ENCODE results near the gene CENPC.

Gene CENPC

GRCh38 chr4:67581913-67582312 is 36.6 kb upstream of the CENPC start:
- TF ChIP-seq CTCF (conservative IDR thresholded peaks at IDR 0.05; ENCODE audit: low read depth, low read length), result no peak
- Histone ChIP-seq H2AFZ (ENCODE audit: low read depth) (no peak overlapping the region), H3K4me1 (ENCODE audit: low read depth, poor library complexity, severe bottlenecking) (peaks cover 10% of the 10 kb centered on the region), H3K4me3 (IDR thresholded peaks at IDR 0.05; ENCODE audit: insufficient read depth, low read depth, low read length) (no peak overlapping the region), H3K79me2 (ENCODE audit: insufficient read depth, low read depth) (no peaks in the 10 kb centered on the region), H3K9ac (no peak overlapping the region), H3K36me3 (ENCODE audit: insufficient read depth) (no peaks in the 10 kb centered on the region), H4K20me1 (ENCODE audit: insufficient read depth) (no peaks in the 10 kb centered on the region), H3K27me3 (ENCODE audit: insufficient read depth, low read depth) (no peaks in the 10 kb centered on the region), H3K27ac (no peak overlapping the region), H3K4me2 (no peak overlapping the region)

- Histone ChIP-seq H3K4me2 (no peak overlapping the region), H3K4me3 (IDR thresholded peaks at IDR 0.05; ENCODE audit: insufficient read depth, low read depth, low read length) (no peak overlapping the region), H3K27ac (no peak overlapping the region), H3K9ac (no peak overlapping the region), H3K4me1 (ENCODE audit: low read depth, poor library complexity, severe bottlenecking) (peaks cover 10% of the 10 kb centered on the region), H4K20me1 (ENCODE audit: insufficient read depth) (no peaks in the 10 kb centered on the region), H2AFZ (ENCODE audit: low read depth) (no peak overlapping the region), H3K27me3 (ENCODE audit: insufficient read depth, low read depth) (no peaks in the 10 kb centered on the region), H3K36me3 (ENCODE audit: insufficient read depth) (no peaks in the 10 kb centered on the region), H3K79me2 (ENCODE audit: insufficient read depth, low read depth) (no peaks in the 10 kb centered on the region)
- no peak for TF ChIP-seq CTCF (conservative IDR thresholded peaks at IDR 0.05; ENCODE audit: low read depth, low read length)
Measured at GRCh38 chr4:67581208-67581857, 36.0 kb upstream of the CENPC start.

- no peaks in the 10 kb centered on the region for H3K79me2 ChIP-seq (ENCODE audit: insufficient read depth, low read depth)
- no peaks in the 10 kb centered on the region for H4K20me1 ChIP-seq (ENCODE audit: insufficient read depth)
- TF ChIP-seq CTCF (conservative IDR thresholded peaks at IDR 0.05; ENCODE audit: low read depth, low read length), result no peak
- no peak overlapping the region for H2AFZ ChIP-seq (ENCODE audit: low read depth)
- no peak overlapping the region for H3K4me2 ChIP-seq
- peaks cover 10% of the 10 kb centered on the region for H3K4me1 ChIP-seq (ENCODE audit: low read depth, poor library complexity, severe bottlenecking)
- H3K36me3 ChIP-seq (ENCODE audit: insufficient read depth), result no peaks in the 10 kb centered on the region
- H3K27me3 ChIP-seq (ENCODE audit: insufficient read depth, low read depth), result no peaks in the 10 kb centered on the region
- H3K27ac ChIP-seq, result no peak overlapping the region
- no peak overlapping the region for H3K9ac ChIP-seq
- H3K4me3 ChIP-seq (IDR thresholded peaks at IDR 0.05; ENCODE audit: insufficient read depth, low read depth, low read length), result no peak overlapping the region
Measured at GRCh38 chr4:67580577-67580976, 35.3 kb upstream of the CENPC start.

GRCh38 chr4:67576538-67576937 is 31.2 kb upstream of the CENPC start:
- no peak overlapping the region for H3K4me2 ChIP-seq
- no peaks in the 10 kb centered on the region for H3K36me3 ChIP-seq (ENCODE audit: insufficient read depth)
- no peak overlapping the region for H3K4me3 ChIP-seq (IDR thresholded peaks at IDR 0.05; ENCODE audit: insufficient read depth, low read depth, low read length)
- H3K9ac ChIP-seq, result no peak overlapping the region
- H3K79me2 ChIP-seq (ENCODE audit: insufficient read depth, low read depth), result no peaks in the 10 kb centered on the region
- H2AFZ ChIP-seq (ENCODE audit: low read depth), result no peak overlapping the region
- H3K27ac ChIP-seq, result no peak overlapping the region
- no peaks in the 10 kb centered on the region for H4K20me1 ChIP-seq (ENCODE audit: insufficient read depth)
- H3K27me3 ChIP-seq (ENCODE audit: insufficient read depth, low read depth), result no peaks in the 10 kb centered on the region
- no peak for TF ChIP-seq CTCF (conservative IDR thresholded peaks at IDR 0.05; ENCODE audit: low read depth, low read length)
- H3K4me1 ChIP-seq (ENCODE audit: low read depth, poor library complexity, severe bottlenecking), result peaks cover 5% of the 10 kb centered on the region
